Stomach (tissue), 9 donors: ENCODE results near the gene ABLIM2. TPM values are rescaled to one million over a fixed set of nuclear protein-coding genes. Genes with fewer than 3 reads are reported as not detected.

Experiments used
- DNase-seq, 2 donors: peaks; one replicate each; pipeline versions ENCODE4 v3.0.0 to v3.0.0-alpha.2; 2013 to 2019
- H3K27ac ChIP-seq, 5 donors: fragments of 200-600 bp in 4 of 5; sonication (generic) in 4 of 5; one replicate each; pipeline ENCODE4 v1.5.1; 2013 to 2019; ENCODE audit warnings: mild to moderate bottlenecking in 1 of 5, moderate library complexity in 1 of 5
- H3K27me3 ChIP-seq, 3 donors: fragments of 200-600 bp; sonication (generic); one replicate each; pipeline ENCODE4 v1.5.1; 2017 to 2019; ENCODE audit warnings: mixed run types in 1 of 3
- H3K36me3 ChIP-seq, 4 donors: fragments of 200-600 bp; sonication (generic); 1 replicate in 3 of 4; 2 replicates in 1 of 4; pipeline ENCODE4 v1.5.1; 2016 to 2019
- H3K4me1 ChIP-seq, 4 donors: fragments of 200-600 bp; sonication (generic); one replicate each; pipeline ENCODE4 v1.5.1; 2016 to 2019
- H3K4me3 ChIP-seq, 4 donors: fragments of 200-600 bp; sonication (generic) in 3 of 4; one replicate each; pipeline ENCODE4 v1.5.1; 2016 to 2019; ENCODE audit warnings: mild to moderate bottlenecking in 1 of 4
- H3K9me3 ChIP-seq, 4 donors: fragments of 200-600 bp; sonication (generic); one replicate each; pipeline ENCODE4 v1.5.1; 2016 to 2019
- EP300 ChIP-seq: sonication (generic); formaldehyde crosslinking; IDR thresholded peaks from one replicate; pipeline ENCODE4 v1.6.1; 2017; ENCODE audit warnings: antibody characterized with exemption
- POLR2A ChIP-seq, 4 donors: fragments of 450-650 bp; IDR thresholded peaks; one replicate each; pipeline ENCODE4 v1.6.1; 2016; ENCODE audit warnings: antibody characterized with exemption in 4 of 4, control low read depth in 2 of 4, mild to moderate bottlenecking in 1 of 4, moderate library complexity in 1 of 4
- POLR2AphosphoS5 ChIP-seq, 3 donors: sonication (generic); formaldehyde crosslinking; IDR thresholded peaks; one replicate each; pipeline ENCODE4 v1.6.1; 2016; ENCODE audit warnings: antibody characterized with exemption in 3 of 3
- WGBS, 5 donors: extraction: QIAGEN DNeasy Blood & Tissue Kit in 3 of 5; methylation state at CpG; one replicate each; pipeline versions ENCODE4 v1.1.5 to v1.1.7; 2013 to 2018; 5-methylcytosine and 5-hydroxymethylcytosine counted together
- intact Hi-C: fragments of 100-400 bp; cut with DNase I; formaldehyde crosslinking; loops from one replicate; pipeline ENCODE4 v1.15.1; 2023; ENCODE audit warnings: low total_unique reads
- polyA plus RNA-seq, 3 donors: library from polyadenylated mRNA; stranded (reverse); fragments of 200-250 nt; gene quantifications; one replicate each; pipeline ENCODE4 v1.2.3, GENCODE V29; 2013
- total RNA-seq, 5 donors: library from RNA; depleted of rRNA; stranded (reverse); fragments of >200 nt; gene quantifications; one replicate each; pipeline versions ENCODE4 v1.1.0 to v1.2.3, GENCODE V29; 2014 to 2016
- TF ChIP-seq, protein P1 (sequence below), 7 experiments: fragments of 450-650 bp in 4 of 7; fragments of 200-600 bp in 3 of 7; sonication (generic) in 3 of 7; IDR thresholded peaks; one replicate each; pipeline ENCODE4 v1.5.1; 2016 to 2019; ENCODE audit warnings: antibody characterized with exemption in 7 of 7, control low read depth in 2 of 7, mild to moderate bottlenecking in 1 of 7
- donor health status: healthy with polysubstance abuse.
- donor health status: Bipolar disorder and iron deficiency.
- donor health status: healthy.

The ABLIM2 gene
- total and polyA plus RNA-seq, 8 donors, result 2.3 to 28.0 (median 5.5) TPM

DNA sequence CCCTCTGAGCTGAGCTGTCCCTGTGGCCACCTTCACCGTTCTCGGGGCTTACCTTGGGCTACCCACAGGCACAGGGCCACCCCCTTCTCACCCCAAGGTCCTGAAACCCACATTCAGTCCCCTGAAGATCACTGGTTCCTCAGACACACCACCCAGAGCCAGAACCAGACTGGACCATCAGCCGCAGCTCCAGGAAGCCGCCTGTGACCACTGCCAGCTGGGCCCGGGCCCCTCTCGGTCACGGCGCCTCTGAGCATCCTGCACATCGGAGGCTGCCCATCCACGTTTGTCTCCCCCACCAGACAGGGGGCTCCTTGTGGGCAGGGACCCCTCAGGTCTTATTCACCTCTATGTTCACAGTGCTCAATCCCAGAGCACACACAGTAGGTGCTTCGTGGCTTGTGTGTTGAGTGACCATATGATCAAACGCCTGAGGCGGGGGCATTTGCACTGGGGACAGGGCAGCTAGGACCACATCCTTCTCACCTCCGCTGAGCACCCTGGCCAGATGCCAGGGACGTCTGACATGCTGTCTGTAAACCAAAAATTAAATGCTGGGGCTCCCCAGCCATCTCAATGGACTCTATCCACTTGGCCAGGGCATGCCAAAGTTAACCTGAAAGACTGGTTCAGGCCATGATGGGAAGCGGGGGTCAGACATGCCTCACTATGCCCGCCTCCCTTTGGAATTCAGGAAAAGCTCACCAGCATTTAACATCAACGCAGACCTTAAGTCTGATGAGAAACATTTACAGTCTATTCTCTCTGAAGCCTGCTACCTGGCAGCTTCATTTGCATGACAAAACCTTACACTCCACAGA lies 109.5 kb downstream of the ABLIM2 start:
- Histone ChIP-seq H3K36me3 (peaks cover 0 to 7% (median 1%) of the 10 kb centered on the region in 4 donors), H3K27me3 (no peaks in the 10 kb centered on the region), H3K4me3 (no peak overlapping the region), H3K27ac (no peak overlapping the region), H3K4me1 (peaks cover 10 to 15% (median 11%) of the 10 kb centered on the region in 4 donors), H3K9me3 (peaks cover 0 to under 1% (median 0%) of the 10 kb centered on the region in 4 donors)
- WGBS, 5 donors, result 79 to 86% (median 83%) methylated on average over 15 to 18 of the region's 18 CpGs
- TF ChIP-seq, protein P1, sequence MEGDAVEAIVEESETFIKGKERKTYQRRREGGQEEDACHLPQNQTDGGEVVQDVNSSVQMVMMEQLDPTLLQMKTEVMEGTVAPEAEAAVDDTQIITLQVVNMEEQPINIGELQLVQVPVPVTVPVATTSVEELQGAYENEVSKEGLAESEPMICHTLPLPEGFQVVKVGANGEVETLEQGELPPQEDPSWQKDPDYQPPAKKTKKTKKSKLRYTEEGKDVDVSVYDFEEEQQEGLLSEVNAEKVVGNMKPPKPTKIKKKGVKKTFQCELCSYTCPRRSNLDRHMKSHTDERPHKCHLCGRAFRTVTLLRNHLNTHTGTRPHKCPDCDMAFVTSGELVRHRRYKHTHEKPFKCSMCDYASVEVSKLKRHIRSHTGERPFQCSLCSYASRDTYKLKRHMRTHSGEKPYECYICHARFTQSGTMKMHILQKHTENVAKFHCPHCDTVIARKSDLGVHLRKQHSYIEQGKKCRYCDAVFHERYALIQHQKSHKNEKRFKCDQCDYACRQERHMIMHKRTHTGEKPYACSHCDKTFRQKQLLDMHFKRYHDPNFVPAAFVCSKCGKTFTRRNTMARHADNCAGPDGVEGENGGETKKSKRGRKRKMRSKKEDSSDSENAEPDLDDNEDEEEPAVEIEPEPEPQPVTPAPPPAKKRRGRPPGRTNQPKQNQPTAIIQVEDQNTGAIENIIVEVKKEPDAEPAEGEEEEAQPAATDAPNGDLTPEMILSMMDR (IDR thresholded peaks at IDR 0.05), result no peak
- no peak for TF ChIP-seq EP300
- TF ChIP-seq POLR2AphosphoS5 (IDR thresholded peaks at IDR 0.05), result no peak
- no peak for TF ChIP-seq POLR2A (IDR thresholded peaks at IDR 0.05)
- intact Hi-C loops, result no loop called here
- no peak for DNase-seq

DNA sequence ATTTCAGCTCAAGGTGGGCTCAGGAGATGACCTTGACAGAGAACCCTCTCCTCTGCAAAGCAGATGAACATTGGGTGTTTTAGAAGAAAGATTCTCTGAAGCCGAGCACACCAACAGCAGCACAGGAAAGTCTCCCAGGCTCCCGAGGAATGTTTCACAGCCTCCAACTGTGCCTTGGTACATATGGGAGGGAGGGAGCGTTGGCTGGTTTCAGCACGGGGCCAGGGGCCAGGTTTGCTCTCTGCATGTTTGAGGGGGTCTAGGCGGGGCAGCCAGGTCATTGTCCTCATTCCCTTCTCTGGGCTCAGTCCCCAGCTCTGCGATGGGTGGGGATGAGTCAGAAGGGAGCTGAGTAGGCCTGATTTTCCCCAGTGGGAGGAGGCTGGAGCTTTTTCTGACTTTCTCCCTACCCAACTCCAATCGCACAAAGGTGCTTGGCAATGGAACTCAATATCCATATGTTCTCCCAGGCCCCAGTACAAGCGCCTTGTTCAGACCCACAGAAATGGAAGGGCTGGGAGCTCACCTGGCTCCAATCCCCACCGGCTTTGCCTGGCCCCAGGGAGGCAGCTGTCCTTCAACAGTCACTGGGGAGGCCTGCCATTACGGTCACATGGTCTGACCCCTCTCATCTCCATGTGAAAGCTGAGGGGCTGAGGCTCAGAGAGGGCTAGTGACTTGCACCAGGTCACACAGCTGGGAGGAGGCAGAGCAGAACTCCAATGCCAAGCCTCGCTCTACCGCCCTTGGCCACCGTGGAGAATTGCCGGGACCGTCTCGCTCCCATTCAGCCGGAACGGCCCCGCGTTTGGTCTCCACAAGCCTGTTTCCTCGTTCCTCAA lies 110.6 kb downstream of the ABLIM2 start:
- peaks cover 10 to 15% (median 11%) of the 10 kb centered on the region in 4 donors for H3K4me1 ChIP-seq
- intact Hi-C loops, result no loop called here
- no peaks in the 10 kb centered on the region for H3K27me3 ChIP-seq
- no peak for DNase-seq
- TF ChIP-seq POLR2A (IDR thresholded peaks at IDR 0.05) (no peak), EP300 (no peak), POLR2AphosphoS5 (IDR thresholded peaks at IDR 0.05) (no peak)
- TF ChIP-seq, protein P1 (IDR thresholded peaks at IDR 0.05), result no peak
- H3K27ac ChIP-seq, result no peak overlapping the region
- WGBS, 5 donors, result 82 to 90% (median 84%) methylated on average over 21 of the region's 21 CpGs
- H3K36me3 ChIP-seq, result no peaks in the 10 kb centered on the region
- H3K9me3 ChIP-seq, result no peaks in the 10 kb centered on the region
- H3K4me3 ChIP-seq, result no peak overlapping the region

DNA sequence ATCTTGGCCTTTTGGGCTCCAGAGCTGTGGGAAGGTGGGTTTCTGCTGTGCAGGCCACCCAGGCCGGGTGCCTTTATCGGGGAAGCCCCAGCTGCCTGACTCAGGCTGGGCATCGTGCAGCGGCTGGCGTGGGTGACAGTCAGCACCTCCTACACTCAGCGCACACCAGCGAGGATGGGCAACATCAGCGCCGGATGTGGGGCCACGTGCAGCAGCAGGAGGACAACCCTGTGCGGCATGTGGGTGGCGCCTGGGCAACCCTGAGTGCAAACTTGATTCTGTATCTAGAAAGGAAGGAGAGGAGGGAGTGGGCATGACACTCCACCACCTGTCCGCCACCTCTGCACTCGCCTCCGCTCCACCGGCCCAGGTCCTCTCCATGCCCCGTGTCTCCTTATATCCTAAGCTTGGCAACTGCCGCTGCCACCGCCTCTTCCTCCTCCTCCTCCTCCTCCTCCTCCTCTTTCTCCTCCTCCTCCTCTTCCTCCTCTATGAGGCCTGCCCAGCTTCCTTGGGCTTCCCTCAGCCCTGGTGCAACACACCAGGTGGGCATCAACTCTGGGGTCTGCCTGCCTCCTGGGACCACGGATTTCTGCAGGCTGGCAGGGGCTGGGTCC lies 111.6 kb downstream of the ABLIM2 start:
- Histone ChIP-seq H3K4me1 (peaks cover 10 to 15% (median 11%) of the 10 kb centered on the region in 4 donors), H3K36me3 (no peaks in the 10 kb centered on the region), H3K9me3 (no peaks in the 10 kb centered on the region), H3K4me3 (no peak overlapping the region), H3K27ac (no peak overlapping the region), H3K27me3 (no peaks in the 10 kb centered on the region)
- TF ChIP-seq POLR2AphosphoS5 (IDR thresholded peaks at IDR 0.05), result no peak
- DNase-seq, result no peak
- WGBS, 5 donors, result 84 to 94% (median 88%) methylated on average over 19 to 20 of the region's 20 CpGs
- intact Hi-C loops, result no loop called here

DNA sequence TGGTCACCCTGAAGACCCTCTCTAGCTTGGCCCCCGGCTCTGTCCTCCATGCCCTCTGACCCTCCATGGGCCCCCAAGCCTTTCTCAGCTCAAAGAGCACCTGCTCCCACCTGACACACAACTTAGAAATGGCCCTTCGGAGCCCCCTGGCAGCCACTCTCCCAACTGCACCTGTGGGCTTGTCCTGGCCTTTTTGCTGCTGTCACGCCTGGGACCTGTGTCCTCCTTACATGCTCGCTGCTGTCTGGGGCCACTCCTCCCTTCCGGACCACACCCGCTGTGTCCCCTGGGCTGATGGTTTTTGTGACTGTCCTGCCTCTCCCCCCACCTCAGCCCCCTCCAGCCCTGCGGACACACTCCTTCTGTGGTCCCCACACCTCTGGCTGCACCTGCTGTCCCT lies 112.7 kb downstream of the ABLIM2 start:
- Histone ChIP-seq H3K27me3 (no peaks in the 10 kb centered on the region), H3K4me1 (peaks cover 8 to 9% (median 9%) of the 10 kb centered on the region in 4 donors), H3K27ac (no peak overlapping the region), H3K9me3 (no peaks in the 10 kb centered on the region), H3K4me3 (no peak overlapping the region), H3K36me3 (no peaks in the 10 kb centered on the region)
- intact Hi-C loops, result no loop called here
- no peak for TF ChIP-seq POLR2A (IDR thresholded peaks at IDR 0.05)
- no peak for TF ChIP-seq POLR2AphosphoS5 (IDR thresholded peaks at IDR 0.05)
- no peak for TF ChIP-seq EP300
- TF ChIP-seq, protein P1 (IDR thresholded peaks at IDR 0.05), result no peak
- no peak for DNase-seq
- 79 to 88% (median 86%) methylated on average over 6 to 7 of the region's 7 CpGs for WGBS, 5 donors
